Vagina (tissue), 2 donors: ENCODE measurements around the gene SETBP1. TPM values are rescaled to one million over a fixed set of nuclear protein-coding genes. Genes with fewer than 3 reads are reported as not detected.

Experiments
- DNase-seq, 2 donors: peaks; one replicate each; pipeline ENCODE4 v3.0.0-alpha.2; 2017; ENCODE audit errors: extremely low spot score in 2 of 2
- H3K27ac ChIP-seq: fragments of 200-600 bp; sonication (generic); one replicate; pipeline ENCODE4 v1.5.1; 2019
- H3K27me3 ChIP-seq: fragments of 200-600 bp; sonication (generic); one replicate; pipeline ENCODE4 v1.5.1; 2019
- H3K36me3 ChIP-seq, 2 donors: fragments of 200-600 bp; sonication (generic); one replicate each; pipeline ENCODE4 v1.5.1; 2017 to 2019
- H3K4me1 ChIP-seq: fragments of 200-600 bp; sonication (generic); one replicate; pipeline ENCODE4 v1.5.1; 2019
- H3K4me3 ChIP-seq, 2 donors: fragments of 200-600 bp; sonication (generic); 1 replicate in 1 of 2; 2 replicates in 1 of 2; pipeline ENCODE4 v1.5.1; 2016 to 2019
- H3K9me3 ChIP-seq: fragments of 200-600 bp; sonication (generic); one replicate; pipeline ENCODE4 v1.5.1; 2019
- POLR2A ChIP-seq, 2 donors: fragments of 450-650 bp; IDR thresholded peaks; one replicate each; pipeline ENCODE4 v1.6.1; 2017; ENCODE audit warnings: antibody characterized with exemption in 2 of 2, mild to moderate bottlenecking in 2 of 2, moderate library complexity in 2 of 2
- POLR2AphosphoS5 ChIP-seq, 2 donors: sonication (generic); formaldehyde crosslinking; IDR thresholded peaks; one replicate each; pipeline ENCODE4 v1.9.0; 2017; ENCODE audit warnings: antibody characterized with exemption in 2 of 2, mild to moderate bottlenecking in 2 of 2, low read depth in 1 of 2; ENCODE audit not compliant: insufficient read depth in 1 of 2
- intact Hi-C: fragments of 100-400 bp; cut with DNase I; formaldehyde crosslinking; loops from one replicate; pipeline ENCODE4 v1.15.1; 2023
- total RNA-seq: library from RNA; depleted of rRNA; stranded (reverse); fragments of >200 nt; gene quantifications from one replicate; pipeline ENCODE4 v1.2.3, GENCODE V29; 2016
- TF ChIP-seq, protein P1 (sequence below), 3 experiments: fragments of 450-650 bp in 2 of 3; fragments of 200-600 bp in 1 of 3; sonication (generic) in 1 of 3; IDR thresholded peaks; one replicate each; pipeline ENCODE4 v1.5.1; 2017 to 2019; ENCODE audit warnings: antibody characterized with exemption in 3 of 3, mild to moderate bottlenecking in 2 of 3, moderate library complexity in 2 of 3

The SETBP1 gene
- total RNA-seq, 1 donor from 2014 or later = 38.1 TPM

- H3K36me3 ChIP-seq = no peaks in the 10 kb centered on the region
- no peak for TF ChIP-seq POLR2AphosphoS5 (IDR thresholded peaks at IDR 0.05; ENCODE audit: insufficient read depth in 1 of 2, low read depth in 1 of 2)
- TF ChIP-seq, protein P1, sequence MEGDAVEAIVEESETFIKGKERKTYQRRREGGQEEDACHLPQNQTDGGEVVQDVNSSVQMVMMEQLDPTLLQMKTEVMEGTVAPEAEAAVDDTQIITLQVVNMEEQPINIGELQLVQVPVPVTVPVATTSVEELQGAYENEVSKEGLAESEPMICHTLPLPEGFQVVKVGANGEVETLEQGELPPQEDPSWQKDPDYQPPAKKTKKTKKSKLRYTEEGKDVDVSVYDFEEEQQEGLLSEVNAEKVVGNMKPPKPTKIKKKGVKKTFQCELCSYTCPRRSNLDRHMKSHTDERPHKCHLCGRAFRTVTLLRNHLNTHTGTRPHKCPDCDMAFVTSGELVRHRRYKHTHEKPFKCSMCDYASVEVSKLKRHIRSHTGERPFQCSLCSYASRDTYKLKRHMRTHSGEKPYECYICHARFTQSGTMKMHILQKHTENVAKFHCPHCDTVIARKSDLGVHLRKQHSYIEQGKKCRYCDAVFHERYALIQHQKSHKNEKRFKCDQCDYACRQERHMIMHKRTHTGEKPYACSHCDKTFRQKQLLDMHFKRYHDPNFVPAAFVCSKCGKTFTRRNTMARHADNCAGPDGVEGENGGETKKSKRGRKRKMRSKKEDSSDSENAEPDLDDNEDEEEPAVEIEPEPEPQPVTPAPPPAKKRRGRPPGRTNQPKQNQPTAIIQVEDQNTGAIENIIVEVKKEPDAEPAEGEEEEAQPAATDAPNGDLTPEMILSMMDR (IDR thresholded peaks at IDR 0.05) = no peak
- TF ChIP-seq POLR2A (IDR thresholded peaks at IDR 0.05) = no peak
- no peak for DNase-seq
- intact Hi-C loops = no loop called here
- peak overlapping the region; percentile 85 for H3K27ac ChIP-seq
- H3K4me1 ChIP-seq = peaks cover 41% of the 10 kb centered on the region
- no peaks in the 10 kb centered on the region for H3K9me3 ChIP-seq
- H3K27me3 ChIP-seq = no peaks in the 10 kb centered on the region
- no peak overlapping the region for H3K4me3 ChIP-seq
These were observed 42.7 kb downstream of the SETBP1 start for GRCh38 chr18:44723411-44723810.

GRCh38 chr18:44724105-44724778 is 43.6 kb downstream of the SETBP1 start:
- TF ChIP-seq POLR2AphosphoS5 (IDR thresholded peaks at IDR 0.05; ENCODE audit: insufficient read depth in 1 of 2, low read depth in 1 of 2) (no peak), POLR2A (IDR thresholded peaks at IDR 0.05) (no peak)
- TF ChIP-seq, protein P1 (IDR thresholded peaks at IDR 0.05) = no peak
- Histone ChIP-seq H3K9me3 (no peaks in the 10 kb centered on the region), H3K36me3 (no peaks in the 10 kb centered on the region), H3K4me1 (peaks cover 47% of the 10 kb centered on the region), H3K27ac (peak overlapping the region; percentile 85), H3K4me3 (no peak overlapping the region), H3K27me3 (no peaks in the 10 kb centered on the region)
- DNase-seq = no peak
- intact Hi-C loops = no loop called here

GRCh38 chr18:44725300-44726058 is 44.8 kb downstream of the SETBP1 start:
- intact Hi-C loops = no loop called here
- Histone ChIP-seq H3K27me3 (no peaks in the 10 kb centered on the region), H3K4me1 (peaks cover 53% of the 10 kb centered on the region), H3K4me3 (no peak overlapping the region), H3K27ac (peak overlapping the region; percentile 85), H3K36me3 (no peaks in the 10 kb centered on the region), H3K9me3 (no peaks in the 10 kb centered on the region)
- TF ChIP-seq POLR2A (IDR thresholded peaks at IDR 0.05) = no peak
- TF ChIP-seq, protein P1 (IDR thresholded peaks at IDR 0.05) = no peak
- no peak for TF ChIP-seq POLR2AphosphoS5 (IDR thresholded peaks at IDR 0.05; ENCODE audit: insufficient read depth in 1 of 2, low read depth in 1 of 2)
- DNase-seq = no peak

- DNase-seq = no peak
- intact Hi-C loops = no loop called here
- Histone ChIP-seq H3K36me3 (no peaks in the 10 kb centered on the region), H3K27me3 (no peaks in the 10 kb centered on the region), H3K4me3 (no peak overlapping the region), H3K9me3 (no peaks in the 10 kb centered on the region), H3K27ac (peak overlapping the region; percentile 85), H3K4me1 (peaks cover 58% of the 10 kb centered on the region)
- no peak for TF ChIP-seq POLR2A (IDR thresholded peaks at IDR 0.05)
These were observed 45.4 kb downstream of the SETBP1 start for GRCh38 chr18:44726059-44726421.

DNA sequence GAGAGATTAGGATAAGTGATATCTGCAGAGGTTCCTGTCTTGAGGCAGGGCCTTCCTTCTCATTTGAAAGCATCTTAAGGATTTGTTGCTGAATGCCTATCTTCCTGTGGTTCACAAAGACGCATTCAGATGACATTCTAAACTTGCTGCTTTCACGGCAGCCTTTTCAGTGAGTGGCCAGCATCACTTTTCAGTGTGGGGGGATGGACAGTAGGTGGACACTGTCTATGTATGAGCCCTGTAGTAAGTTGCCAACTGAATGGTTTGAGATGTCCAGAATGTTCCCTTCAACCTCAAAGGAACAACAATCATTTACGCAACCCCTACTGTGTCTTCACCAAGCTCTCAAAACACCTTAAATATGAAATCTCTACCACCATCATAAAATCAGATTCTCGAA is 46.6 kb downstream of the SETBP1 start:
- Histone ChIP-seq H3K27me3 (no peaks in the 10 kb centered on the region), H3K4me1 (peaks cover 71% of the 10 kb centered on the region), H3K4me3 (no peak overlapping the region), H3K27ac (peak overlapping the region; percentile 1), H3K9me3 (no peaks in the 10 kb centered on the region), H3K36me3 (no peaks in the 10 kb centered on the region)
- no peak for DNase-seq
- TF ChIP-seq, protein P1 (IDR thresholded peaks at IDR 0.05) = no peak
- no peak for TF ChIP-seq POLR2AphosphoS5 (IDR thresholded peaks at IDR 0.05; ENCODE audit: insufficient read depth in 1 of 2, low read depth in 1 of 2)
- no peak for TF ChIP-seq POLR2A (IDR thresholded peaks at IDR 0.05)
- intact Hi-C loops = no loop called here
